Activated CD4-positive, alpha-beta T cell treated with anti-CD3 and anti-CD28 coated beads, Interleukin-2, amount 50 U/mL, for 24 hours (primary cell): Measurements from ENCODE around the gene ZFAND3.

Source experiments
- DNase-seq, 2 donors: peaks; one replicate each; pipeline ENCODE4 v3.0.0-alpha.2; 2020; ENCODE audit warnings: low read depth in 1 of 2, low spot score in 1 of 2

ZFAND3 gene

DNA sequence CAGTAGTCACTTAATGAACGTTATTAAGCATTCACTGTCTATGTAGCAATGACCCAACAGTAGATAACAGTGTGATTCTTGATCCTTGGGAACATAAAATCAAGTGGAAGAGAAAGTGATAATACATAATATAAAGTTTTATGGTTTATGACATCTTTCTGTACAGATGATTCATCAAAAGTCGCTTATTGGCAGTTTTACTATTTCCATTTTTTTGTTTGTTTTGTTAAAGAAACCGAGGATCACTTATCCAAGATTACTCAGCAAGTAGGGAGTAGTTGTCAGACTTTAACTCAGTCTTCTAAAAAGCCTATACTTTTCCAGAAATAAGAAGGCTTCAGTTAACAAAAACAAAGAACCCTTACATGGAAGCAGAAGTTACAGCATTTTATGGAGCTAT, 260.8 kb downstream of the ZFAND3 start:
- no peak for DNase-seq

DNA sequence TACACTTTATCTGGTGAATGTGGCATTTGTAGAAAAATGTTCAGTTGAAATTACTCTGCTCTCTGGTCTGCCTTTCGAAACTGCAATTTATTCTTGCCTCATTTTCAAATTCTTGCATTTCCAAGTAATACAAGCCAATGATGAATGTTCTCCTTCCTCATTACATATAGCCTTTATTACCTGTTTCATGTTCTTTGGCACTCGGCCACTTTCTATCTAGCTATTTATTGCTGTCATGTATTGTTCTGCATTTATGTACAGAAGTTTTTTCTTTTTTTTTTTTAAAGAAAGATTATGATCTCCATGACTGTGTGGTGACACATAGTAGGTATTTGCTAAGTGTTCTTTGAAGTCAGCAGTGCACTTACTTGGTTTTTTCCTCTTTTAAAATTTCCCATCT, 261.4 kb downstream of the ZFAND3 start:
- DNase-seq: no peak

DNA sequence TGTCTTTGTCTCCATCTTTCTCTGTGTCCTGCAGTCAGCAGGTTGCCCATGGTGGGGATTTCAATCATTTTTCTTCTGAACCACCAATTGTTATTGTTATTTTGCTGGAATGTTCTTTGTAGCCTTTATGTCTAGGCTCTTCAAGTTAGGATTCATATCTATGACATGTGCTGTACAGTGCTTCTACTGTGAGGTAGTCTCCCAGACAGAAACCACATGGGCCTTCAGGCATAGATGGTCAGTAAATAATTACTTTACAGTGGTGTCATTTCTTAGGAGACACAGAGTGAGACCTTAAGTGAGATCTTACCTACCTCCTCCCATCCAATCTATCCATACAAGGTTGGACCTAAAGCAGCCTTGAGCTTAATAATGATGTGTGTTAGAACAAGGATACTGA, 265.5 kb downstream of the ZFAND3 start:
- no peak for DNase-seq

DNA sequence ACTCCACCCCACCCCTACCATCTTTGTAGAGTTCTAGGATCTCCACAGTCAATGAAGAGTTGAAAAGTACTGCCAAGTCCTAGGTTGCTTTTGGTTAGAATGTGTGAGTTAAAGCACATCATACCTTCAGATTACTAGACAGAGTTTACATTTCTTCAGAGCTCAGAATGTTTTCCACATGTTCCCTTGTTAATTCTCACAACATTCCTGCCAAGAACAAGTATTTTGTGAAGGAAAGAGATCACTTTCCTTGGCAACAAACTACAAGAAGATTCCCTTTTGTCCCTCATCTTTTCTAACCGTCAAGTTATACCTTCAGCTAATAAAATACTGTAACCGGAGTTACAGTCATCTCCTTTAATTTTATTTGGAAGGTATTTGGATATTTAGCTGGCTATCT, 266.8 kb downstream of the ZFAND3 start:
- DNase-seq: no peak

DNA sequence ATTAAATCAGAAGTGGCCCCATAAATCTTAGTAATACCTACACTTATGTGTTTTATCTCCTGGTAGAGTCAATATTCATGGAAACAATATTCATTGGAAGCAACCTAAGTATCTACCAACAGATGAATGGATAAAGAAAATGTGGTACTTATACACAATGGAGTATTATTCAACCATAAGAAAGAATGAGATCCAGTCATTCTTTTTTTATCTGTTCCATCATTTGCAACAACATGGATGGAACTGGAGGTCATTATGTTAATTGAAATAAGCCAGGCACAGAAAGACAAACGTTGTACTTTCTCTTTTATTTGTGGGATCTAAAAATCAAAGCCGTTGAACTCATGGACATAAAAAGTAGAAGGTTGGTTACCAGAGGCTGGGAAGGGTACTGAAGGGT, 268.5 kb downstream of the ZFAND3 start:
- DNase-seq: no peak

DNA sequence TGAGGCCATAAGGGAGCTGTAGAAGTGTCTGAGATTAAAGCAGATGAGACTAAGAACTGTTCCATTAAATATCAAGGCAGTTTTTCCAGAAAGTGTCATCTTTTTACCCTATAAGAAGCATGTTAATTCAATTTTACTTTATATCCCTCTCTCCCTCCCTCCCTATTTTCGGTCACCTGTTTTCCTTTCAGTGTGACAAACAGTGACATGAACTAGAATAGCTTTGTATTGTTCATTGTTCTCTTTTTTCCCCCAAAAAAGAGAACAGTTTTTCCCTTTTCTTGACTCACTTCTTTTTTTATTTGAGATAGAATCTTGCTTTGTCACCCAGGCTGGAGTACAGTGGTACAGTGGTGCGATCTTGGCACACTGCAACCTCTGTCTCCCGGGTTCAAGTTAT, 269.3 kb downstream of the ZFAND3 start:
- DNase-seq: no peak

DNA sequence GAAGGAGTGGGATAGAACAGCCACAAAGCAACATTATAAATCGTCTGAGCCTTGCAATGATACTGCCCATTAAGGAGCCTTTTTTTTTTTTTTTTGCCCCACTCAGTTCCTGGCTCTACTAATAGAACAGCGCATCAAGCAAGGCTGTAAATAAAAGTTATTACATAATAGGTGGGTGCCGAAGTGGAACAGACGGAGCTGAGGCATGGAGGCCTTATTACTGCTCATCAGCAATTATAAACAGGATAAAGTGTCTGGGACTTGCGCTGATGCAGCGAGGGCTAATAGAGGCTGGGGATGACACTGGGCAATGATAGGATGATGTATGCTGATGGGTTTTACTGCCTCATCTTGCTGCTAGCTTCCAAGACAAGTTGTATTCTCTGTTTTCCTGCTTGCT, 272.1 kb downstream of the ZFAND3 start:
- DNase-seq: no peak

DNA sequence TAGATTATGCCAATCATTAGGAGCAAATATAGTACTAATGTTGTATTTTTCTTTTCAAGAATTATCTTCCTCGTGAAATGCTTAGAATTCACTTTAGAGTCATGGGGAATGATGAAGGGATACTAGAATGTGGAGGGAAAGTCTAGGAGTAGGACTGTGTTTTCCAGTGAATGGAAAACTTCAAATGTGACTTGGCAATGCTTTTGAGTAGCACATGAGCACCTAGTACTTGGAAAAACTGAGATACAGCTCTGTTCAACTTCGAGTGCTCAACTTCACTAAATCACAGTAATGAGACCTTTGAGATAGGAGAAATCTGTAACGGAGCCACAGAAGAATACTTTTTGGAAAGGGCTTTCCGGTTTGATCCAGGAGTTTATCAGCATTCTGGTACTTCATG, 272.9 kb downstream of the ZFAND3 start:
- no peak for DNase-seq

DNA sequence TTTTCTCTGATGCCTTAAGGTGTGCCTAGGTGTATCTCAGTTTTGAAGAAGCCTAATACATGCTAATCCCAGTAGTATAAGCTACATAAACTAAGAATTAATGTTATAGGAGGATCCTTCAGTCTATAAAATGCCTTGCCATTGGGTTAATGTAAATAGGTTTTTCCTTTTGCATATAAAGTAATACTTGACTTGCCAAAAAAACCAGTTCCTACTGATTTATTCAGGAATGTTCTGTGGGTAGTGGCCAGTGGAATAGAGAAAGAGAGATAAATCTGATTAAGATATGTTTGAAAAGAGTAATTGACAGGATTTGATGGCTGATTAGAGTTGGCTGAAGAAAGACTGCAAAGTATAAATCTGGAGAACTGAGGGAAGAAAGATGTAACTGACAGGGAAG, 273.4 kb downstream of the ZFAND3 start:
- DNase-seq: no peak

DNA sequence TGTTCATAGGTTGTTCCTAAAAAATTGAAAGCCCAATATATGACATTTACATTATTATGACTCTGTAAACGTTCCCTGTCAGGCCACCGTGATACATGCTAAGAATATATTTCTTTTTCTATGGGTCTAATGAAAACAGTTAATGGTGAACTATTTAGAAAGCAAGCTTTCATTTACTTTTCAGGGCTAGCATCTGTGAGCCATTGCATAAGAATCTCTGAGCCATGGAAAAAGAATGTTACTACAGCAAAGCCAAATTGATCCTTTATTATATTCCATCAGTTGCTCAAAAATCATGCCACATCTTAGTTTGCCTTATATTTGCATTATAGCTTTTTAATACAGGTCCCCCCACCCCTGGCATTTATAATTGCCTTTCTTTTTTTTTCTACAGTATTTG, 275.5 kb downstream of the ZFAND3 start:
- no peak for DNase-seq

DNA sequence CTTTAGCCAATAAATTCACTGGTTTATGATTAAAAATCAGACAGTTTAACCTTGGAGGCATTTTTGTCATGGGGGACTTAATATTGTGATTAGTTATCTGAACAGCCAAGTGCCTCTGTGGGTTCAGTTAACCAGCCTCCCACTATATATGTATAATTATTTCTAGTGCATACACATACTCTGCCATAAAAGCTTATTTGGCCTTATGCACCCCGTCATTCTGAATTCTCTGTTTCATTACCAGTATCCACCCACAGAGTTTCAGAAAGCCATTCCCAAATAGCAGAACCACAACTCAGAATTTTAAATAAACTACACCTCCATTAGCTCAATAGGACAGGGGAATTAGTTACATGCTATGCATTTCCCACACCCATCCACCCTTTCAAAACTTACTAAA, 279.7 kb downstream of the ZFAND3 start:
- DNase-seq: no peak

DNA sequence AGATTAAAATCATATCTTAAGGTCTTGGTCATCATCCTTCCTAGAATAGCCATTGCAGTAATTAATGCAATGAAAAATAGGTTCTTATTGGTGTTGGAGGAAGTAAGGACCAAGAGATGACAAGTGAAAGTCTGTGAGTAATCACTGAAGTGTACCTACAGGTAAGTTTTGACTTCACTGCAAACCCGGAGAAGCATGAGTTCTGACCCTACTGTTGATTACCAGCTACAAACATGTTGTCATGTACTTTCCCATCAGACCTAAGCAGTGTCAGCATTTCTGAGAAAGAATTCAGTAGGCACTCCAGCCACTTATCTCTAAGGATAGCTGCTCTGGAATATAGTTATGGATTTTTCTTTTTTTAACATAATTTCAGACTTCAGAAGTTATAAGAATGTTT, 280.9 kb downstream of the ZFAND3 start:
- no peak for DNase-seq

DNA sequence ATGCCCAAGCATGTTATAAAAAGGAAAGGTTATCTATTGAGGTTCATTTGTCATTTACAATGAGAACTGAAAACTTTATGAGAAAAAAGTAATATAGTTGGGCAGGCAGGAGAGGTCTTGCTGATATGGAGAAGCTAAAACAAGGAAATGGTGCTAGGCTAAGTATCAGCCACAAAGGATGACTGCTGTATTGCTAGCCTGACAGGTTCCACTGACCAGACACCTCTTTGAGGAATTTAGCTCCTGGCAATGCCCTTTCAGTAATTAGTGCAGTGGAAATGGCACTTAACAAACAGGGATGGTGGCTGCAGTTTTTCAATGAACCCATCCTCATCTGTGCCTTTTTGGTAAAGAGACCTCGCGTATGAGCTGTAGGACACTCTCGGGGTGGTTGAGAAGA, 284.4 kb downstream of the ZFAND3 start:
- DNase-seq: no peak

DNA sequence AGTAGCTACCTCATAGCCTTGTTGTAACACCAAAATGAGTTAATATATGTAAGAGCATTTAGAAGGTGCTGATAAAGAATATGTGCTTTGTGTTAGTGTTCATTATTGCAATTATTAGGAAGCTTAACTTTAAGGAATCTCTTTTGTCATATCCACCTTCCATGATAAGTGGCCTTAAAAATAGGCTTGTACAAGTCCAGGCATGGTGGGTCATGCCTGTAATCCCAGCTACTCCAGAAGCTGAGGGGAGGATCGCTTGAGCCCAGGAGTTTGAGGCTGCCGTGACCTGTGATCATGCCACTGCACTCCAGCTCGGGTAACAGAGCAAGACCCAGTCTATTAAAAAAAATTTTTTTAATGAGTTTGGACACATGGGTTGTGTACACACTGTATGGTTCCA, 285.5 kb downstream of the ZFAND3 start:
- no peak for DNase-seq

DNA sequence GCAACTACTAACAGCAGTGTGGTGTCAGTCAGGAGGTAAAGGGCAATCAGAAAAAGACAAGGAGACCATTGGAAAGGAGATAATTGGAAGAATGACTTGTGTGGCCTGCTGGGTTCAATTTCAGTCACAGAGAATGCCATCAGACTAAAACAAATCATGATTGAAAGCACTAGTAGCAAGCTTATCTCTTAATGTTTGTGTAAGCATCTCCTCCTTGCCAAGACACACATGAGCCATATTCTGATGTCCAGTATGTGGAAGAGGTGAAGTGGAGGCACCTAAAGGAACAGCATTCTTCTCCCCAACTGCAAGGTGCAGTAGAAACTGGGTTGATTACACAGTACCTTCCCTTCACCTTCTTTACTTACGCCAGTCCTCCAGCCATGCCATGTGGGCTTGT, 287.5 kb downstream of the ZFAND3 start:
- DNase-seq: no peak

DNA sequence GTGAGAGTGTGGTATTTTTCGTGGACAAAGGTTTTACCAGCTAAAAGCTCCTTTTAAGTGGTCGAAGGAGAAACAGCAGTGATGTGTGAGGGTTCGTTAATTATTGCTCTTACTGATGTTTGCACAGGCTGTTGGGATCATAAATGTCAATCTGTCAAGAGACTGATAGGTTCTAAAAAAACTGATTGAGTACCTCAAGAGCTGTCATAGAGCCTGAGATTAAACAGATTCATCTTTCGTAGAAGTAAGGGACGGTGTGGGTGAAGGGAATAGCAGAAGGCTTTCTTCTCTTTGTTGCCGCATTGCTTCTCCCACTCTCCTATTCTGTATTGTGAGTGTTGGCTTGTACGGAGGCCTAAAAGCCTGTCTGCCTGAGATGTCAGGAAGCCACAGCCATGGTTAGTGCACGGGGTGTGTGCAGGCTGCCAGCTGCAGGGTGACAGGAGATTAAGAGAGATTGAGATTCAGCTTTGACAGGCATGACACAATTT, 291.0 kb downstream of the ZFAND3 start:
- no peak for DNase-seq

DNA sequence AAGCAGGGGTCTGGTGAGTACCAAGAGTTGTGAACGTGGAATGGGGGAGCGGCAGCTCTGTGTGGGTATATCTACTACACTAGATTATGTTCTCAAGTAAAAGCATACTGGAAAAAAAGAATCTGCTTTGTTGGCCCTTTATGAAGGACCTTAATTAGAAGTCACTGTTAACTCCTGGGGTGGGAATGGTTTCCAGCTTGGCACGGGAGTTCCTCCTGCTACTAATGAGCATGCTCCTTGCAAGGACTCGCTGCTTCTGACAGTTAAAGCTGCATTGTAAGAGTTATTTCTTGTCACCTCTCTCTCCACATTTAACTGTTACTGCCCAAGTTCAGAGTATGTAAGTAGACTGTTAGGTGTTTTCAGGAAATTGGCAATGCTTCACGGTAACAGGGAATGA, 292.7 kb downstream of the ZFAND3 start:
- DNase-seq: no peak

DNA sequence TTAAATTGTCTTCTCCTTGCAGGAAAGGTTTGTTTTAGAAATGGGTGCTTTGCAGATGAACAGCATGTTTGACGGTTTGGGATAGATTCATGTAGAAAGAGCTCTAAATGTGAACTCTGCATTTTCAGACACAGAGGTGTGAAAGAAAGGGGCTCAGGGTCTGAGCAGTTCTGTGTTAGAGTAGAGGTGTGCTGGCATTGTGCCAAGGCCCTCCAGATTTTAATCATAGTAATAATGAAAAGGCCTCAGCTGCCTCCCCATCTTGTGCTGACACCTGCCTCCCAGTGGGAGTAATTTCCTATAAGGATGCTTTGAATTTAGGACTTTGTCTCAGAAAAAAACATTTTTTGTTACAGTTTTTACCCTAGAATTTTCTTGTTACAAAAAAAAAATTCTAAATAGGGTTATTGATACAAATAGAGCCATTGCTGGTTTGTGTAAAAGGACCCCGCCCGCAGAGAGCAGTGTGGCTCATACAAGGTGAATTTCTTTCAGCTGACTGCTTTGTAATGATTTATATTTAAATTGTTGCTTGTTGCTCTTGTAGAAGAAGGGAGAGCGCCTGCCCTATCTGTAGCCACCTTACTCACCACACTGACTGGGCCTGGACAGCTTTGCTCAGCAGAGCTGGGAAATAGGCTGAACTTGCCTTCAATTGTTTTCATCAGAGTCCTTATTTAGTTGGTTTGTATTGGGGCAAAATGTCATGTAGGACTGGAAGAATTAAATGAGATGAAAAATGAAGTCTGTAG, 294.5 kb downstream of the ZFAND3 start:
- DNase-seq: no peak

DNA sequence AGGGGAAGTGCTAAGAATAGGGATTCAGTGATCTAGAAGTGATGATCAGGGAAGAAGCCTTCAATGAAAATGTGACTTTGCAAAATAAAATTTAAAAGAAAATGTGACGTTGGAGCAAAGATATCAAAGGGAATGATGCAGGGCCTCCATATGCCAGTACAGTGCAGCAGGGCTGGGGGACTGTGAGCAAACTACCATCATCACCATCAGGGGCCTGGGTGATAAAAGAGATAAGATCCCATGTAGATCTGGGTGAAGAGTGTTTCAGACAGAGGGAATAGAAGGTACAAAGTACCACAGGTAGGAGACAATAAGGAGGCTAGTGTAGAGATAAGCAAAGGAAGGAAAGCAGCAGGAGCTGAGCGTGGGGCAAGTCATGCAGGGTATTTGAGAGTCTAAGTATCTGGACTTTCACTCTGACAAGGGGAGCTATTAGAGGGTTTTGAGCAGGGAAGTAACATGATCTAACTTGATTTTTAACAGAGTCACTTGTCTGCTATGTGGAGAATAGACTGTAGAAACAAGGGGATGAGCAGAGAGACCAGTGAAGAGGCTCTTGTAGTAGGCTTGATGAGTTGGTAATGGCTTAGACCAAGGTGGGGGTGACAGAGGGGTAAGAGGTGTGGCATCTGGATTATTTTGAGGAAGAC, 295.6 kb downstream of the ZFAND3 start:
- DNase-seq: no peak

DNA sequence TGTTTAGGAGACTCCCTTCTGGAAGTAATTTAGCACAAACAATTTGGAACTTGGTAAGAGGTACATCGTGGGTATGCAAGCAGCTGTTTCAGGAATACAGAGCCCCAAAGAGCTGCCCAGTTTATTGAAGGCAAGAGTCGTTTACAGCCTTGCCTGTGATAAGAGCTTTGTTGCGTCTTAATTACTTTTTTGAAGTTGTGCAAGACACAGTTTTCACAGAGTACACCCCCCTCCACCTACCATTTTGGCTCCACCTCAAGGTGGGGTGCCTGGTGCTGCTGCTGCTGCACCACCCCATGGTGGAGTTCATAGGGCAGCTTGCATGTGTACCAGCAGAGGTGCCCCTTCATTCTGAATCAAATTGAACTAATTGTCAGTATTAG, 296.1 kb downstream of the ZFAND3 start:
- no peak for DNase-seq

DNA sequence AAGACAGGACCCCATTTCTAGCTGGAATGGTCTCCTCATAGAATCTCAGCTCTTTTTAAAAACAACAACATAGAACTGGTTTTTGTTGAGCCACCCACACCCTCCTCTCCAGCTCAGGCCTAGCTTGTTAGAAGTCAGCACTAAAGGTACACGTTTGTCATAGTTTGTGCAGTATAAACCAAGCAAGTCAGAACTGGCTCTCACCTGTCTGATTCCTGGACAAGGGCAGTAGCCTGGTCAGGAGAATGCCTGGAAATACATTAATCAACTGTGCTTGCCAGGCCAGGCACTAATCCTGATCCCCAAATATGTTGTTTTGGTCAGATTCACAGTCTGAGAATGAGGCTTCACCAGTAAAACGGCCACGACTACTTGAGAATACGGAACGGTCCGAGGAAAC, 296.7 kb downstream of the ZFAND3 start:
- no peak for DNase-seq

DNA sequence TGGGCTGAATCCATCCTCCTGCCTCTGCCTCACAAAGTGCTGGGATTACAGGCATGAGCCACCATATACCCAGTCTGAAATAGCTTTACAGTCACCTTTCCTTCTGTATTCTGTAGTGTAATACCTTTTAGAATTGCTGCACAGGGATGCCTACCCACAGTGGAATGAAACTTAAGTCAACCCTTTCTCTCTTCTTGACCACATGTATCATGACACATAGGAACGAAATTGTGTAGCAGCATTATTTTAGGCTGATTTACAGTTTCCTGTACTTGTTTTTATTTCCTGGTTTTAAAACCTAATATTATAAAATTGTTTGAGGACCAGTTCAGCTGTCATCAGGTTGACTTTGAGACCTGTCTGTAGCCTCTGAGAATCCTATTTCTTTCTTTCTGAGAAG, 297.8 kb downstream of the ZFAND3 start:
- no peak for DNase-seq

DNA sequence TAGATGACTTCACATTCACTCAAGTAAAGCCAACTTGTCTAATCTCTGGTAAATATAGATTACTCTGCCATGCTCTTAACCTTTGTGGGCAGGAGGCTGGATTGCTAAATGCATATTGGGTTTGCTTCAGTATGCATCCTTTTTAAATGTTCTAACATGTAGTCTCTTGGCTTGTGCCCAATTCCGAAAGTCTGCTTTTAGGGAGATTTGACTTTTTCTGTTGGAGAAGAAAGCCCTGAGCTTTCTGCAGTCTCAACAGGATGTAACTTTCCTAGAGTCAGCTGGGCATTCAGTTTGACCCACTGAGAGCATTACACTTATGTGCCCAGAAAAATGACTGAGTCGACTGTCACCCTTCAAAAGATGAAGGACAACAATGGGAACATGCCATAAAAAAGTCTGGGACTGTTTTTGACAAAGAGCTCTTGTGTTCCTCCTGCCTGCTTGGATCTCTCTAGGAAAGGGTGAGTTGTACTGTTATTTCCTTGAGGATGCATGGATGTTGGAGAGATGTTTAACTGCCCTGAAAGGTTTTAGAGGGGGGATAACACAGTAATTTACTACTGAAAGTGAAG, 299.4 kb downstream of the ZFAND3 start:
- DNase-seq: no peak
